H1 (cell line): ENCODE results near the gene BABAM2. TPM values are rescaled to one million over a fixed set of nuclear protein-coding genes. Genes with fewer than 3 reads are reported as not detected.

Source experiments
- CTCF ChIA-PET: fragments of 300-600 bp; sonication (Branson Sonifier 250); formaldehyde crosslinking; loops from one replicate; lab custom pipeline; 2021; ENCODE audit not compliant: partially characterized antibody; lab: Charles Lee
- POLR2A ChIA-PET: fragments of 300-600 bp; sonication (Branson Sonifier 250); formaldehyde crosslinking; loops from one replicate; lab custom pipeline; 2021; ENCODE audit warnings: inconsistent platforms; ENCODE audit not compliant: partially characterized antibody; lab: Charles Lee
- DNase-seq, 2 experiments: peaks; one replicate each; pipeline versions ENCODE4 v3.0.0 to v3.0.0-alpha.2; 2010 to 2022; ENCODE audit warnings: low spot score in 2 of 2, low read depth in 1 of 2, mixed read lengths in 1 of 2
- FAIRE-seq: peaks from 2 replicates; lab custom pipeline; 2011; peaks lifted over from hg19 to GRCh38; lab: Jason Lieb, UNC
- H2AFZ ChIP-seq: 2 replicates; pipeline ENCODE4 v1.8.1; 2012; ENCODE audit warnings: low read length, inconsistent platforms
- H2AK5ac ChIP-seq: 2 replicates; pipeline ENCODE4 v1.6.1; 2013; ENCODE audit warnings: low read depth, low read length
- H2BK120ac ChIP-seq: replicated peaks from 2 replicates; pipeline ENCODE3; 2013; ENCODE audit warnings: low read depth, low read length, inconsistent platforms
- H2BK12ac ChIP-seq: 2 replicates; pipeline ENCODE4 v1.6.1; 2013; ENCODE audit warnings: low read depth, low read length
- H2BK15ac ChIP-seq: 2 replicates; pipeline ENCODE4 v1.6.1; 2013; ENCODE audit warnings: low read length
- H2BK20ac ChIP-seq: 2 replicates; pipeline ENCODE4 v1.6.1; 2013; ENCODE audit warnings: low read length
- H2BK5ac ChIP-seq: 2 replicates; pipeline ENCODE4 v1.6.1; 2013; ENCODE audit warnings: low read depth, low read length
- H3K14ac ChIP-seq: 2 replicates; pipeline ENCODE4 v1.6.1; 2013; ENCODE audit warnings: inconsistent platforms; ENCODE audit not compliant: insufficient read length
- H3K18ac ChIP-seq: 2 replicates; pipeline ENCODE4 v1.6.1; 2013; ENCODE audit warnings: low read length; ENCODE audit errors: extremely low read depth
- H3K23ac ChIP-seq: 2 replicates; pipeline ENCODE4 v1.6.1; 2013; ENCODE audit warnings: inconsistent platforms; ENCODE audit not compliant: insufficient read length
- H3K23me2 ChIP-seq: 2 replicates; pipeline ENCODE4 v1.6.1; 2013; ENCODE audit warnings: low read depth, low read length
- H3K27ac ChIP-seq: 2 replicates; pipeline ENCODE4 v1.6.1; 2011; ENCODE audit warnings: low read depth, low read length, inconsistent platforms
- H3K27me3 ChIP-seq, 4 experiments: replicated peaks in 1 of 4; 1 replicate in 1 of 4; 2 replicates in 3 of 4; pipeline versions ENCODE4 v1.6.1 to v1.8.1; 2011 to 2013; ENCODE audit warnings: low read length in 3 of 4, mild to moderate bottlenecking in 3 of 4, inconsistent platforms in 2 of 4, mixed read lengths in 2 of 4, moderate library complexity in 1 of 4; ENCODE audit not compliant: control insufficient read depth in 3 of 4, insufficient read depth in 3 of 4; ENCODE audit errors: extremely low read depth in 1 of 4
- H3K36me3 ChIP-seq, 4 experiments: 2 replicates each; pipeline versions ENCODE4 v1.6.1 to v1.8.1; 2011 to 2013; ENCODE audit warnings: mild to moderate bottlenecking in 4 of 4, low read length in 3 of 4, moderate library complexity in 2 of 4, control low read depth in 1 of 4, inconsistent platforms in 1 of 4; ENCODE audit not compliant: insufficient read depth in 4 of 4, control insufficient read depth in 2 of 4
- H3K4ac ChIP-seq: replicated peaks from 2 replicates; pipeline ENCODE3; 2013; ENCODE audit warnings: low read length, low read depth, mixed read lengths, inconsistent platforms; ENCODE audit not compliant: insufficient read length
- H3K4me1 ChIP-seq, 4 experiments: replicated peaks in 1 of 4; 1 replicate in 1 of 4; 2 replicates in 3 of 4; pipeline versions ENCODE4 v1.6.1 to v1.8.1; 2011 to 2013; ENCODE audit warnings: low read length in 3 of 4, inconsistent platforms in 2 of 4, mixed read lengths in 1 of 4; ENCODE audit not compliant: insufficient read depth in 4 of 4, control insufficient read depth in 3 of 4
- H3K4me2 ChIP-seq, 2 experiments: 2 replicates each; pipeline versions ENCODE4 v1.6.1 to v1.8.1; 2011 to 2013; ENCODE audit warnings: low read depth in 2 of 2, low read length in 2 of 2, control low read depth in 1 of 2, inconsistent platforms in 1 of 2, mild to moderate bottlenecking in 1 of 2; ENCODE audit not compliant: insufficient read depth in 1 of 2
- H3K4me3 ChIP-seq, 4 experiments: fragments of 200-600, 300-600 bp in 1 of 4; sonication (generic), shearing (Covaris generic), sonication (Bioruptor Twin) in 1 of 4; 2 replicates each; pipeline versions ENCODE4 v1.5.1 to v1.8.1; 2011 to 2016; ENCODE audit warnings: low read length in 4 of 4, low read depth in 3 of 4, control low read depth in 2 of 4, inconsistent platforms in 2 of 4, mild to moderate bottlenecking in 2 of 4, mixed read lengths in 1 of 4, moderate library complexity in 1 of 4; ENCODE audit not compliant: insufficient read depth in 2 of 4; ENCODE audit errors: extremely low read depth in 1 of 4
- H3K56ac ChIP-seq: replicated peaks from 2 replicates; pipeline ENCODE3; 2013; ENCODE audit warnings: low read depth, mild to moderate bottlenecking, mixed read lengths, low read length, inconsistent platforms; ENCODE audit not compliant: insufficient read length
- H3K79me1 ChIP-seq: 2 replicates; pipeline ENCODE4 v1.6.1; 2013; ENCODE audit warnings: low read depth, low read length, control low read depth
- H3K79me2 ChIP-seq, 2 experiments: 2 replicates each; pipeline versions ENCODE4 v1.6.1 to v1.8.1; 2012 to 2013; ENCODE audit warnings: low read length in 2 of 2, mild to moderate bottlenecking in 2 of 2, inconsistent platforms in 1 of 2; ENCODE audit not compliant: insufficient read depth in 2 of 2, control insufficient read depth in 1 of 2
- H3K9ac ChIP-seq, 4 experiments: replicated peaks in 1 of 4; 1 replicate in 1 of 4; 2 replicates in 3 of 4; pipeline versions ENCODE4 v1.6.1 to v1.8.1; 2011 to 2013; ENCODE audit warnings: low read depth in 3 of 4, low read length in 3 of 4, control low read depth in 2 of 4, mild to moderate bottlenecking in 2 of 4, moderate library complexity in 2 of 4, inconsistent platforms in 1 of 4; ENCODE audit errors: extremely low read depth in 1 of 4
- H3K9me3 ChIP-seq, 2 experiments: 2 replicates each; pipeline versions ENCODE4 v1.6.1 to v1.8.1; 2012 to 2013; ENCODE audit warnings: mild to moderate bottlenecking in 2 of 2, moderate library complexity in 2 of 2, control low read depth in 1 of 2, inconsistent platforms in 1 of 2, low read depth in 1 of 2, low read length in 1 of 2, mixed read lengths in 1 of 2; ENCODE audit not compliant: insufficient read depth in 2 of 2
- H4K20me1 ChIP-seq, 2 experiments: replicated peaks in 1 of 2; 2 replicates each; pipeline versions ENCODE3 to v1.8.1; 2011 to 2013; ENCODE audit warnings: inconsistent platforms in 2 of 2, low read length in 2 of 2, mild to moderate bottlenecking in 1 of 2; ENCODE audit not compliant: insufficient read depth in 2 of 2, control insufficient read depth in 1 of 2
- H4K5ac ChIP-seq: 2 replicates; pipeline ENCODE4 v1.6.1; 2013; ENCODE audit warnings: low read length, low read depth, mixed read lengths, inconsistent platforms; ENCODE audit not compliant: insufficient read length
- H4K8ac ChIP-seq: 2 replicates; pipeline ENCODE4 v1.8.0; 2013; ENCODE audit warnings: mild to moderate bottlenecking, moderate library complexity, low read length, inconsistent platforms; ENCODE audit not compliant: insufficient read depth; ENCODE audit errors: extremely low read depth
- H4K91ac ChIP-seq: replicated peaks from 2 replicates; pipeline ENCODE3; 2013; ENCODE audit warnings: low read length, mixed read lengths, inconsistent platforms; ENCODE audit not compliant: insufficient read length
- BCL11A ChIP-seq, 2 experiments: IDR thresholded peaks; one replicate each; pipeline ENCODE4 v1.6.1; 2011; ENCODE audit warnings: low read depth in 2 of 2, low read length in 2 of 2, mild to moderate bottlenecking in 2 of 2
- CEBPB ChIP-seq: IDR thresholded peaks from 2 replicates; pipeline ENCODE4 v1.6.1; 2012; ENCODE audit warnings: low read depth, low read length
- CHD2 ChIP-seq: IDR thresholded peaks from 2 replicates; pipeline ENCODE4 v1.6.1; 2012; ENCODE audit warnings: low read length, improper control_type of control experiment
- EGR1 ChIP-seq: IDR thresholded peaks from 2 replicates; pipeline ENCODE4 v1.6.1; 2011; ENCODE audit warnings: low read depth, low read length, borderline replicate concordance
- KDM5A ChIP-seq: fragments of 200-600 bp; IDR thresholded peaks from 2 replicates; pipeline ENCODE4 v1.7.1; 2012; ENCODE audit warnings: mild to moderate bottlenecking, low read length, inconsistent platforms, mixed read lengths
- POU5F1 ChIP-seq: IDR thresholded peaks from 2 replicates; pipeline ENCODE4 v1.6.1; 2011; ENCODE audit warnings: low read depth, mild to moderate bottlenecking, low read length, moderate library complexity
- SAP30 ChIP-seq: fragments of 300-600 bp; sonication (generic); IDR thresholded peaks from 2 replicates; pipeline ENCODE4 v1.7.1; 2012; ENCODE audit warnings: low read length, moderate library complexity, mild to moderate bottlenecking, inconsistent platforms; ENCODE audit not compliant: insufficient read depth, insufficient replicate concordance
- YY1 ChIP-seq: IDR thresholded peaks from 2 replicates; pipeline ENCODE4 v1.6.1; 2011; ENCODE audit warnings: low read depth, mild to moderate bottlenecking, low read length
- polyA plus RNA-seq, 7 experiments: library from polyadenylated mRNA; depleted of rRNA in 3 of 7; stranded (reverse) in 5 of 7; unstranded in 2 of 7; fragments of >200 nt in 5 of 7; fragments of 200-250 nt in 2 of 7; gene quantifications; 1 replicate in 5 of 7; 2 replicates in 1 of 7; 4 replicates in 1 of 7; pipeline versions ENCODE4 v1.2.1 to v1.2.3, GENCODE V29; 2011 to 2013; ENCODE audit warnings: missing spikeins in 2 of 7, mixed read lengths in 2 of 7
- total RNA-seq: library from RNA; stranded (reverse); fragmentation: NEBNext Ultra II Directional; extraction: Animal tissue kit (Norgen Biotek cat#: 25700); gene quantifications from 2 replicates; pipeline ENCODE4 v1.2.1, GENCODE V29; 2021

BABAM2 gene
- total and polyA plus RNA-seq, 2 of the 8 experiments (the other 6 are each of a cell fraction or from before 2014, with no cell fraction given), result 15.8 to 20.9 TPM

- H3K4ac ChIP-seq, result no peak overlapping the region
- no peaks in the 10 kb centered on the region for H3K79me2 ChIP-seq
- no peak overlapping the region for H3K14ac ChIP-seq
- FAIRE-seq (no peak), DNase-seq (no peak)
- H3K27ac ChIP-seq, result no peak overlapping the region
- H3K27me3 ChIP-seq, result no peaks in the 10 kb centered on the region
- no peak overlapping the region for H3K9ac ChIP-seq
- H3K23ac ChIP-seq, result no peak overlapping the region
- no peak overlapping the region for H4K5ac ChIP-seq
- H3K56ac ChIP-seq, result no peak overlapping the region
- no peaks in the 10 kb centered on the region for H3K9me3 ChIP-seq
- no peak overlapping the region for H2BK15ac ChIP-seq
- H3K4me2 ChIP-seq, result no peak overlapping the region
- no peak overlapping the region for H2BK12ac ChIP-seq
- ChIA-PET CTCF (interaction anchor here (0.9 kb wide), 1 partner anchor 174 kb away, joined by 3 read pairs; no protein-coding TSS in a partner anchor), POLR2A (no interaction called here)
- no peak overlapping the region for H3K4me3 ChIP-seq
- no peaks in the 10 kb centered on the region for H3K23me2 ChIP-seq
- H2AFZ ChIP-seq, result no peak overlapping the region
- no peak overlapping the region for H2BK120ac ChIP-seq
- no peak overlapping the region for H2AK5ac ChIP-seq
- no peak overlapping the region for H2BK5ac ChIP-seq
- no peak overlapping the region for H4K8ac ChIP-seq
- TF ChIP-seq YY1 (no peak), POU5F1 (no peak), BCL11A (IDR thresholded peaks at IDR 0.05; ENCODE audit: low read depth in 2 of 2, low read length in 2 of 2) (no peak), KDM5A (no peak), SAP30 (no peak), EGR1 (no peak), CEBPB (no peak), CHD2 (no peak)
- H4K91ac ChIP-seq, result no peak overlapping the region
- H4K20me1 ChIP-seq, result no peaks in the 10 kb centered on the region
- peaks cover 0 to 2% (median 0%) of the 10 kb centered on the region in 4 experiments; a peak in 2 of 8 replicates for H3K36me3 ChIP-seq
- H3K79me1 ChIP-seq, result no peaks in the 10 kb centered on the region
- H3K4me1 ChIP-seq, result no peaks in the 10 kb centered on the region
- H3K18ac ChIP-seq, result no peak overlapping the region
- H2BK20ac ChIP-seq, result no peak overlapping the region
Measured at GRCh38 chr2:27897717-27898116, 7.2 kb downstream of the BABAM2 start.
